Lower leg skin (tissue), 3 donors: Measurements from ENCODE around the gene MYO15B.

Source experiments
- POLR2A ChIP-seq, 2 donors: fragments of 450-650 bp; IDR thresholded peaks; one replicate each; pipeline ENCODE4 v1.6.1; 2016 to 2017; ENCODE audit warnings: antibody characterized with exemption in 2 of 2, mild to moderate bottlenecking in 1 of 2, moderate library complexity in 1 of 2
- TF ChIP-seq, protein P1 (sequence below), 3 donors: fragments of 450-650 bp; IDR thresholded peaks; one replicate each; pipeline ENCODE4 v1.5.1; 2016; ENCODE audit warnings: antibody characterized with exemption in 3 of 3, mild to moderate bottlenecking in 3 of 3, moderate library complexity in 2 of 3

DNA sequence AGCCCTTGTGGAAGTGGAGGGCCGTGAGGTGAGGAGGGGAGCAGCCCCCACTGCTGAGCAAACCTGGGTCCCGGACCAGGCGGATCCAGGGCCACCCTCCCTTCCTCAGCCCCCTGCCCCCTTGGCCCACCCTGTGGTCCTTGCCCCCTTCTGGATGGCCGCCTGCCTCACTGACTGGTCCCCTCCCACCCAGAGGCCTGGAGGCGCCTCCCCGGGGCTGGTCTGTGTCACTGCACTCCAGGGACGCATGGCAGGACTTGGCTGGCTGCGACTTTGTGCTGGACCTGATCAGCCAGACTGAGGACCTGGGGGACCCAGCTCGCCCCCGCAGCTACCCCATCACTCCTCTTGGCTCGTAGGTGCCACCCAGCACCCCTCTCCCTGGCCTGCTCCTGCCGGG, 26.4 kb downstream of the MYO15B start:
- TF ChIP-seq, protein P1, sequence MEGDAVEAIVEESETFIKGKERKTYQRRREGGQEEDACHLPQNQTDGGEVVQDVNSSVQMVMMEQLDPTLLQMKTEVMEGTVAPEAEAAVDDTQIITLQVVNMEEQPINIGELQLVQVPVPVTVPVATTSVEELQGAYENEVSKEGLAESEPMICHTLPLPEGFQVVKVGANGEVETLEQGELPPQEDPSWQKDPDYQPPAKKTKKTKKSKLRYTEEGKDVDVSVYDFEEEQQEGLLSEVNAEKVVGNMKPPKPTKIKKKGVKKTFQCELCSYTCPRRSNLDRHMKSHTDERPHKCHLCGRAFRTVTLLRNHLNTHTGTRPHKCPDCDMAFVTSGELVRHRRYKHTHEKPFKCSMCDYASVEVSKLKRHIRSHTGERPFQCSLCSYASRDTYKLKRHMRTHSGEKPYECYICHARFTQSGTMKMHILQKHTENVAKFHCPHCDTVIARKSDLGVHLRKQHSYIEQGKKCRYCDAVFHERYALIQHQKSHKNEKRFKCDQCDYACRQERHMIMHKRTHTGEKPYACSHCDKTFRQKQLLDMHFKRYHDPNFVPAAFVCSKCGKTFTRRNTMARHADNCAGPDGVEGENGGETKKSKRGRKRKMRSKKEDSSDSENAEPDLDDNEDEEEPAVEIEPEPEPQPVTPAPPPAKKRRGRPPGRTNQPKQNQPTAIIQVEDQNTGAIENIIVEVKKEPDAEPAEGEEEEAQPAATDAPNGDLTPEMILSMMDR (IDR thresholded peaks at IDR 0.05), result no peak
- TF ChIP-seq POLR2A (IDR thresholded peaks at IDR 0.05), result no peak
